ENCODE data around the gene ATG7.

GRCh38 chr3:11431319-11431718, 159.1 kb downstream of the ATG7 start:
- TF ChIP-seq CTCF (IDR thresholded peaks at IDR 0.05) (no peak), POLR2A (IDR thresholded peaks at IDR 0.05) (no peak)

Data from heart left ventricle (tissue), 13 donors.